Aorta (tissue), 5 donors: ENCODE measurements around the gene IGLL5. TPM values are rescaled to one million over a fixed set of nuclear protein-coding genes. Genes with fewer than 3 reads are reported as not detected.
A peak's percentile ranks its signal among the peaks of the same experiment; 100 is the strongest.

ENCODE experiments used
- ATAC-seq: fragments of 200-7000 bp; cut with Tn5 transposase; one replicate; pipeline ENCODE4 v1.9.1; 2022; ENCODE audit warnings: moderate library complexity; ENCODE audit not compliant: low FRiP score
- DNase-seq, 2 donors: peaks; one replicate each; pipeline ENCODE4 v3.0.0-alpha.2; 2020
- H3K27ac ChIP-seq, 2 donors: one replicate each; pipeline ENCODE4 v1.5.1; 2013; ENCODE audit warnings: low read length in 2 of 2, mild to moderate bottlenecking in 2 of 2, moderate library complexity in 2 of 2, control low read depth in 1 of 2, inconsistent platforms in 1 of 2, low read depth in 1 of 2
- H3K27me3 ChIP-seq, 2 donors: one replicate each; pipeline ENCODE4 v1.6.1; 2013; ENCODE audit warnings: control low read depth in 1 of 2, low read length in 1 of 2, mild to moderate bottlenecking in 1 of 2, moderate library complexity in 1 of 2; ENCODE audit not compliant: insufficient read depth in 2 of 2, control insufficient read depth in 1 of 2
- H3K36me3 ChIP-seq, 2 donors: one replicate each; pipeline ENCODE4 v1.6.1; 2013; ENCODE audit warnings: control low read depth in 1 of 2, low read length in 1 of 2, mild to moderate bottlenecking in 1 of 2; ENCODE audit not compliant: insufficient read depth in 2 of 2, control insufficient read depth in 1 of 2
- H3K4me1 ChIP-seq, 2 donors: one replicate each; pipeline ENCODE4 v1.6.1; 2013; ENCODE audit warnings: low read length in 2 of 2, control low read depth in 1 of 2, mild to moderate bottlenecking in 1 of 2, moderate library complexity in 1 of 2; ENCODE audit not compliant: insufficient read depth in 2 of 2, control insufficient read depth in 1 of 2
- H3K4me3 ChIP-seq, 2 donors: one replicate each; pipeline ENCODE4 v1.5.1; 2013; ENCODE audit warnings: low read length in 2 of 2, control low read depth in 1 of 2, mild to moderate bottlenecking in 1 of 2
- H3K9me3 ChIP-seq: one replicate; pipeline ENCODE4 v1.6.1; 2013; ENCODE audit warnings: mild to moderate bottlenecking, low read length; ENCODE audit not compliant: control insufficient read depth
- WGBS, 2 donors: extraction: QIAGEN DNeasy Blood & Tissue Kit; methylation state at CpG; one replicate each; pipeline ENCODE4 v1.1.7; 2013; 5-methylcytosine and 5-hydroxymethylcytosine counted together
- intact Hi-C, 2 donors: fragments of 100-400 bp; cut with DNase I; formaldehyde crosslinking; loops; one replicate each; pipeline versions ENCODE4 v1.14.2 to v1.15.0; 2022
- polyA plus RNA-seq, 2 donors: library from polyadenylated mRNA; stranded (reverse); fragments of 200-250 nt; gene quantifications; one replicate each; pipeline ENCODE4 v1.2.3, GENCODE V29; 2013
- total RNA-seq, 2 donors: library from RNA; stranded (reverse); fragmentation: NEBNext Ultra II Directional; extraction: Animal tissue kit (Norgen Biotek cat#: 25700); gene quantifications; one replicate each; pipeline ENCODE4 v1.2.1, GENCODE V29; 2021
- donor health status: healthy with polysubstance abuse.
- donor health status: Bipolar disorder and iron deficiency.
- donor health status: DM: no; HTN: no; CAD: no.
- donor health status: DM: no; HTN: no; CAD: no.
- donor health status: DM: yes; HTN: yes; CAD: no.

Gene IGLL5
- total and polyA plus RNA-seq, 4 donors: 0.51 to 6.1 (median 2.0) TPM

GRCh38 chr22:22930571-22931556 is 43.2 kb downstream of the IGLL5 start:
- Histone ChIP-seq H3K27me3 (no peaks in the 10 kb centered on the region), H3K27ac (no peak overlapping the region), H3K4me3 (no peak overlapping the region), H3K9me3 (no peaks in the 10 kb centered on the region), H3K4me1 (no peaks in the 10 kb centered on the region), H3K36me3 (no peaks in the 10 kb centered on the region)
- WGBS, 2 donors: 74 to 76% methylated on average over 8 to 9 of the region's 9 CpGs
- intact Hi-C loops: no loop called here
- ATAC-seq (no peak), DNase-seq (peak in 1 of 2 donors; percentile 25)

GRCh38 chr22:22931557-22932270 is 44.1 kb downstream of the IGLL5 start:
- Histone ChIP-seq H3K4me3 (no peak overlapping the region), H3K36me3 (no peaks in the 10 kb centered on the region), H3K27ac (no peak overlapping the region), H3K4me1 (no peaks in the 10 kb centered on the region), H3K9me3 (no peaks in the 10 kb centered on the region), H3K27me3 (no peaks in the 10 kb centered on the region)
- 86 to 89% methylated on average over 14 of the region's 14 CpGs for WGBS, 2 donors
- peak in 1 of 2 donors; percentile 27 for DNase-seq
- intact Hi-C loops: no loop called here
- ATAC-seq: no peak

GRCh38 chr22:22932512-22932941 is 44.9 kb downstream of the IGLL5 start:
- WGBS, 2 donors: 72 to 87% methylated on average over 6 of the region's 6 CpGs

GRCh38 chr22:22933100-22933806 is 45.6 kb downstream of the IGLL5 start:
- ATAC-seq: no peak
- Histone ChIP-seq H3K36me3 (no peaks in the 10 kb centered on the region), H3K4me1 (no peaks in the 10 kb centered on the region), H3K4me3 (no peak overlapping the region), H3K27ac (no peak overlapping the region), H3K9me3 (no peaks in the 10 kb centered on the region), H3K27me3 (no peaks in the 10 kb centered on the region)
- intact Hi-C loops: no loop called here
- peak in 1 of 2 donors; percentile 28 for DNase-seq
- 93 to 97% methylated on average over 8 of the region's 8 CpGs for WGBS, 2 donors

More at GRCh38 chr22:22932512-22932941, 44.9 kb downstream of the IGLL5 start:
- H3K36me3 ChIP-seq: no peaks in the 10 kb centered on the region
- no peak overlapping the region for H3K4me3 ChIP-seq
- peak in 1 of 2 donors; percentile 26 for DNase-seq
- intact Hi-C loops: no loop called here
- no peak overlapping the region for H3K27ac ChIP-seq
- H3K27me3 ChIP-seq: no peaks in the 10 kb centered on the region
- no peak for ATAC-seq
- no peaks in the 10 kb centered on the region for H3K4me1 ChIP-seq
- H3K9me3 ChIP-seq: no peaks in the 10 kb centered on the region

- DNase-seq (peak in 1 of 2 donors; percentile 36), ATAC-seq (no peak)
- 88% methylated on average over 10 of the region's 10 CpGs for WGBS, 2 donors
- H3K27me3 ChIP-seq: no peaks in the 10 kb centered on the region
- H3K4me3 ChIP-seq: no peak overlapping the region
- H3K4me1 ChIP-seq: no peaks in the 10 kb centered on the region
- H3K9me3 ChIP-seq: no peaks in the 10 kb centered on the region
- H3K36me3 ChIP-seq: no peaks in the 10 kb centered on the region
- intact Hi-C loops: no loop called here
- H3K27ac ChIP-seq: no peak overlapping the region
These were observed 46.4 kb downstream of the IGLL5 start for GRCh38 chr22:22933807-22934542.

GRCh38 chr22:22934543-22935055 is 47.0 kb downstream of the IGLL5 start:
- 90% methylated on average over 11 of the region's 11 CpGs for WGBS, 2 donors
- Histone ChIP-seq H3K27ac (no peak overlapping the region), H3K9me3 (no peaks in the 10 kb centered on the region), H3K36me3 (no peaks in the 10 kb centered on the region), H3K27me3 (no peaks in the 10 kb centered on the region), H3K4me1 (no peaks in the 10 kb centered on the region), H3K4me3 (no peak overlapping the region)
- ATAC-seq: no peak
- intact Hi-C loops: no loop called here
- peak in 1 of 2 donors; percentile 26 for DNase-seq

GRCh38 chr22:22935056-22935545 is 47.5 kb downstream of the IGLL5 start:
- H3K27me3 ChIP-seq: no peaks in the 10 kb centered on the region
- DNase-seq: peak in 1 of 2 donors; percentile 30
- WGBS, 2 donors: 87 to 89% methylated on average over 3 of the region's 3 CpGs
- no peak for ATAC-seq
- no peak overlapping the region for H3K27ac ChIP-seq
- intact Hi-C loops: no loop called here
- no peak overlapping the region for H3K4me3 ChIP-seq
- no peaks in the 10 kb centered on the region for H3K36me3 ChIP-seq
- no peaks in the 10 kb centered on the region for H3K4me1 ChIP-seq
- no peaks in the 10 kb centered on the region for H3K9me3 ChIP-seq
